Measurements from ENCODE around the gene NIPAL4. TPM values are rescaled to one million over a fixed set of nuclear protein-coding genes. Genes with fewer than 3 reads are reported as not detected.

Gene NIPAL4
- total RNA-seq, 1 experiment from 2014 or later, result not detected

GRCh38 chr5:157516006-157516405 is 56.0 kb downstream of the NIPAL4 start:
- no peaks in the 10 kb centered on the region for H3K27me3 ChIP-seq (replicated peaks; ENCODE audit: insufficient read depth, low read depth, low read length, poor library complexity)
- ChIA-PET CTCF (no interaction called here), POLR2A (ENCODE audit: low non-redundant PET) (no interaction called here)
- no peaks in the 10 kb centered on the region for H3K9me3 ChIP-seq (ENCODE audit: low read depth, low read length, poor library complexity, severe bottlenecking)
- no peaks in the 10 kb centered on the region for H3K4me1 ChIP-seq (ENCODE audit: insufficient read depth, low read length, poor library complexity, severe bottlenecking)
- no peak overlapping the region for H3K27ac ChIP-seq (ENCODE audit: low read depth, low read length, poor library complexity, severe bottlenecking)
- no peak for TF ChIP-seq CTCF (conservative IDR thresholded peaks at IDR 0.05; ENCODE audit: low read depth, low read length)
- no peak for TF ChIP-seq EZH2 (IDR thresholded peaks at IDR 0.05; ENCODE audit: borderline replicate concordance, low read depth, low read length, poor library complexity, severe bottlenecking)
- intact Hi-C loops (cut with micrococcal nuclease; ENCODE audit: unreplicated experiment), result no loop called here
- BruUV-seq (replicated peaks), result no TSS peak
- no peak overlapping the region for H3K4me3 ChIP-seq (ENCODE audit: low read depth, low read length, poor library complexity, severe bottlenecking)
- no peaks in the 10 kb centered on the region for H3K36me3 ChIP-seq (ENCODE audit: insufficient read depth, low read length, poor library complexity, severe bottlenecking)
- DNase-seq (ENCODE audit: low spot score), result no peak

GRCh38 chr5:157516626-157517325 is 56.8 kb downstream of the NIPAL4 start:
- no peaks in the 10 kb centered on the region for H3K27me3 ChIP-seq (replicated peaks; ENCODE audit: insufficient read depth, low read depth, low read length, poor library complexity)
- BruUV-seq (replicated peaks), result no TSS peak
- ChIA-PET POLR2A (ENCODE audit: low non-redundant PET) (no interaction called here), CTCF (no interaction called here)
- TF ChIP-seq CTCF (conservative IDR thresholded peaks at IDR 0.05; ENCODE audit: low read depth, low read length) (no peak), EZH2 (IDR thresholded peaks at IDR 0.05; ENCODE audit: borderline replicate concordance, low read depth, low read length, poor library complexity, severe bottlenecking) (no peak)
- DNase-seq (ENCODE audit: low spot score), result no peak
- no peaks in the 10 kb centered on the region for H3K9me3 ChIP-seq (ENCODE audit: low read depth, low read length, poor library complexity, severe bottlenecking)
- H3K4me1 ChIP-seq (ENCODE audit: insufficient read depth, low read length, poor library complexity, severe bottlenecking), result no peaks in the 10 kb centered on the region
- no peaks in the 10 kb centered on the region for H3K36me3 ChIP-seq (ENCODE audit: insufficient read depth, low read length, poor library complexity, severe bottlenecking)
- intact Hi-C loops (cut with micrococcal nuclease; ENCODE audit: unreplicated experiment), result no loop called here
- no peak overlapping the region for H3K27ac ChIP-seq (ENCODE audit: low read depth, low read length, poor library complexity, severe bottlenecking)
- H3K4me3 ChIP-seq (ENCODE audit: low read depth, low read length, poor library complexity, severe bottlenecking), result no peak overlapping the region

- POLR2A ChIA-PET (ENCODE audit: low non-redundant PET), result no interaction called here
- H3K27me3 ChIP-seq (replicated peaks; ENCODE audit: insufficient read depth, low read depth, low read length, poor library complexity), result no peaks in the 10 kb centered on the region
- no peaks in the 10 kb centered on the region for H3K9me3 ChIP-seq (ENCODE audit: low read depth, low read length, poor library complexity, severe bottlenecking)
- intact Hi-C loops (cut with micrococcal nuclease; ENCODE audit: unreplicated experiment), result no loop called here
- H3K36me3 ChIP-seq (ENCODE audit: insufficient read depth, low read length, poor library complexity, severe bottlenecking), result no peaks in the 10 kb centered on the region
- H3K27ac ChIP-seq (ENCODE audit: low read depth, low read length, poor library complexity, severe bottlenecking), result no peak overlapping the region
- H3K4me3 ChIP-seq (ENCODE audit: low read depth, low read length, poor library complexity, severe bottlenecking), result no peak overlapping the region
- no peaks in the 10 kb centered on the region for H3K4me1 ChIP-seq (ENCODE audit: insufficient read depth, low read length, poor library complexity, severe bottlenecking)
- no peak for DNase-seq (ENCODE audit: low spot score)
- BruUV-seq (replicated peaks), result no TSS peak
- TF ChIP-seq EZH2 (IDR thresholded peaks at IDR 0.05; ENCODE audit: borderline replicate concordance, low read depth, low read length, poor library complexity, severe bottlenecking) (no peak), CTCF (conservative IDR thresholded peaks at IDR 0.05; ENCODE audit: low read depth, low read length) (no peak)
- CTCF ChIA-PET, result no interaction called here
Measured at GRCh38 chr5:157518963-157519362, 59.0 kb downstream of the NIPAL4 start.

Measured in A673 (cell line).